HL-60 (cell line): Measurements from ENCODE around the gene NFE2L3.

Source experiments
- TF ChIP-seq, protein P1 (sequence below): IDR thresholded peaks from one replicate; pipeline ENCODE4 v1.5.1; 2011; ENCODE audit warnings: low read length, control low read depth, inconsistent platforms; ENCODE audit not compliant: insufficient read depth
- TF ChIP-seq, protein P2 (sequence below): IDR thresholded peaks from 2 replicates; pipeline ENCODE4 v1.6.1; 2012; ENCODE audit warnings: low read depth; ENCODE audit not compliant: insufficient replicate concordance

GRCh38 chr7:26188206-26188956 is 36.4 kb downstream of the NFE2L3 start:
- TF ChIP-seq, protein P1, sequence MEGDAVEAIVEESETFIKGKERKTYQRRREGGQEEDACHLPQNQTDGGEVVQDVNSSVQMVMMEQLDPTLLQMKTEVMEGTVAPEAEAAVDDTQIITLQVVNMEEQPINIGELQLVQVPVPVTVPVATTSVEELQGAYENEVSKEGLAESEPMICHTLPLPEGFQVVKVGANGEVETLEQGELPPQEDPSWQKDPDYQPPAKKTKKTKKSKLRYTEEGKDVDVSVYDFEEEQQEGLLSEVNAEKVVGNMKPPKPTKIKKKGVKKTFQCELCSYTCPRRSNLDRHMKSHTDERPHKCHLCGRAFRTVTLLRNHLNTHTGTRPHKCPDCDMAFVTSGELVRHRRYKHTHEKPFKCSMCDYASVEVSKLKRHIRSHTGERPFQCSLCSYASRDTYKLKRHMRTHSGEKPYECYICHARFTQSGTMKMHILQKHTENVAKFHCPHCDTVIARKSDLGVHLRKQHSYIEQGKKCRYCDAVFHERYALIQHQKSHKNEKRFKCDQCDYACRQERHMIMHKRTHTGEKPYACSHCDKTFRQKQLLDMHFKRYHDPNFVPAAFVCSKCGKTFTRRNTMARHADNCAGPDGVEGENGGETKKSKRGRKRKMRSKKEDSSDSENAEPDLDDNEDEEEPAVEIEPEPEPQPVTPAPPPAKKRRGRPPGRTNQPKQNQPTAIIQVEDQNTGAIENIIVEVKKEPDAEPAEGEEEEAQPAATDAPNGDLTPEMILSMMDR = no peak
- TF ChIP-seq, protein P2, sequence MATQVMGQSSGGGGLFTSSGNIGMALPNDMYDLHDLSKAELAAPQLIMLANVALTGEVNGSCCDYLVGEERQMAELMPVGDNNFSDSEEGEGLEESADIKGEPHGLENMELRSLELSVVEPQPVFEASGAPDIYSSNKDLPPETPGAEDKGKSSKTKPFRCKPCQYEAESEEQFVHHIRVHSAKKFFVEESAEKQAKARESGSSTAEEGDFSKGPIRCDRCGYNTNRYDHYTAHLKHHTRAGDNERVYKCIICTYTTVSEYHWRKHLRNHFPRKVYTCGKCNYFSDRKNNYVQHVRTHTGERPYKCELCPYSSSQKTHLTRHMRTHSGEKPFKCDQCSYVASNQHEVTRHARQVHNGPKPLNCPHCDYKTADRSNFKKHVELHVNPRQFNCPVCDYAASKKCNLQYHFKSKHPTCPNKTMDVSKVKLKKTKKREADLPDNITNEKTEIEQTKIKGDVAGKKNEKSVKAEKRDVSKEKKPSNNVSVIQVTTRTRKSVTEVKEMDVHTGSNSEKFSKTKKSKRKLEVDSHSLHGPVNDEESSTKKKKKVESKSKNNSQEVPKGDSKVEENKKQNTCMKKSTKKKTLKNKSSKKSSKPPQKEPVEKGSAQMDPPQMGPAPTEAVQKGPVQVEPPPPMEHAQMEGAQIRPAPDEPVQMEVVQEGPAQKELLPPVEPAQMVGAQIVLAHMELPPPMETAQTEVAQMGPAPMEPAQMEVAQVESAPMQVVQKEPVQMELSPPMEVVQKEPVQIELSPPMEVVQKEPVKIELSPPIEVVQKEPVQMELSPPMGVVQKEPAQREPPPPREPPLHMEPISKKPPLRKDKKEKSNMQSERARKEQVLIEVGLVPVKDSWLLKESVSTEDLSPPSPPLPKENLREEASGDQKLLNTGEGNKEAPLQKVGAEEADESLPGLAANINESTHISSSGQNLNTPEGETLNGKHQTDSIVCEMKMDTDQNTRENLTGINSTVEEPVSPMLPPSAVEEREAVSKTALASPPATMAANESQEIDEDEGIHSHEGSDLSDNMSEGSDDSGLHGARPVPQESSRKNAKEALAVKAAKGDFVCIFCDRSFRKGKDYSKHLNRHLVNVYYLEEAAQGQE = no peak
